Measurements from ENCODE around the gene TET3.

DNA sequence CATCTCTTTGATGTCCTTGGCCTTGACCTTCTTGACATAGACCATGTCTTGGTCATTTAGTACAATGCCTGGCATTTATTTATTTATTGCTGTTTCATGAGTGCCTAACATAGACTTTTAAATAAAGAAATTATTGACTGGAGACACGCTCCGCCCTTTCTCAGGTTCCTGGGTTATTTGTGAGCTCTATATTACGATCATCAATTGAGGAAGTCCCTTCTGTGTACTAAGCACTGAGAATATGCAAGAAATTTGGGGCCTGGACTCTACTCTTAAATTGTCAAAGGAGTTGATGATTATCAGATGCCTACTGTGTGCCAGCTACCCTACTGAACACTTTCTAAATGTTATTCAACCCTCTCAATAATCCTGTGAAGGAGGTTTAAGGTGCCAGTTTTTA is 19.7 kb upstream of the TET3 start:
- TF ChIP-seq, protein P1, sequence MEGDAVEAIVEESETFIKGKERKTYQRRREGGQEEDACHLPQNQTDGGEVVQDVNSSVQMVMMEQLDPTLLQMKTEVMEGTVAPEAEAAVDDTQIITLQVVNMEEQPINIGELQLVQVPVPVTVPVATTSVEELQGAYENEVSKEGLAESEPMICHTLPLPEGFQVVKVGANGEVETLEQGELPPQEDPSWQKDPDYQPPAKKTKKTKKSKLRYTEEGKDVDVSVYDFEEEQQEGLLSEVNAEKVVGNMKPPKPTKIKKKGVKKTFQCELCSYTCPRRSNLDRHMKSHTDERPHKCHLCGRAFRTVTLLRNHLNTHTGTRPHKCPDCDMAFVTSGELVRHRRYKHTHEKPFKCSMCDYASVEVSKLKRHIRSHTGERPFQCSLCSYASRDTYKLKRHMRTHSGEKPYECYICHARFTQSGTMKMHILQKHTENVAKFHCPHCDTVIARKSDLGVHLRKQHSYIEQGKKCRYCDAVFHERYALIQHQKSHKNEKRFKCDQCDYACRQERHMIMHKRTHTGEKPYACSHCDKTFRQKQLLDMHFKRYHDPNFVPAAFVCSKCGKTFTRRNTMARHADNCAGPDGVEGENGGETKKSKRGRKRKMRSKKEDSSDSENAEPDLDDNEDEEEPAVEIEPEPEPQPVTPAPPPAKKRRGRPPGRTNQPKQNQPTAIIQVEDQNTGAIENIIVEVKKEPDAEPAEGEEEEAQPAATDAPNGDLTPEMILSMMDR (IDR thresholded peaks at IDR 0.05; ENCODE audit: extremely low read depth in 1 of 2, insufficient read depth in 1 of 2, low read depth in 1 of 2, low read length in 2 of 2): no peak
- TF ChIP-seq POLR2AphosphoS5 (IDR thresholded peaks at IDR 0.05; ENCODE audit: insufficient read depth, low read depth, low read length): no peak
- no peak for TF ChIP-seq JUN (IDR thresholded peaks at IDR 0.05; ENCODE audit: borderline replicate concordance, insufficient read depth, insufficient read length, low read depth)
- no peak for TF ChIP-seq GATA2 (IDR thresholded peaks at IDR 0.05; ENCODE audit: insufficient read depth, insufficient read length, low read depth, low read length)
- TF ChIP-seq POLR2A (IDR thresholded peaks at IDR 0.05; ENCODE audit: low read depth, low read length): no peak

Measured in endothelial cell of umbilical vein (primary cell).